Neural crest cell (in vitro differentiated cells): ENCODE measurements around the gene PAX3. TPM values are rescaled to one million over a fixed set of nuclear protein-coding genes. Genes with fewer than 3 reads are reported as not detected.

ENCODE experiments used
- DNase-seq: peaks from one replicate; pipeline ENCODE4 v3.0.0; 2021; ENCODE audit warnings: low read depth, mixed read lengths, low spot score
- H3K27ac Mint-ChIP-seq: one replicate; pipeline ENCODE4 v1.8.0; 2021; ENCODE audit warnings: mild to moderate bottlenecking, mixed read lengths; ENCODE audit not compliant: unreplicated experiment
- H3K27me3 Mint-ChIP-seq: 2 replicates; pipeline ENCODE4 v1.8.0; 2021; ENCODE audit warnings: low read depth, mild to moderate bottlenecking, mixed read lengths
- H3K36me3 Mint-ChIP-seq: 2 replicates; pipeline ENCODE4 v1.8.0; 2021; ENCODE audit warnings: low read depth, mild to moderate bottlenecking, mixed read lengths
- H3K4me1 Mint-ChIP-seq: 2 replicates; pipeline ENCODE4 v1.8.0; 2021; ENCODE audit warnings: mixed read lengths
- H3K4me3 Mint-ChIP-seq: one replicate; pipeline ENCODE4 v1.8.0; 2021; ENCODE audit warnings: mild to moderate bottlenecking, mixed read lengths
- H3K9me3 Mint-ChIP-seq: 2 replicates; pipeline ENCODE4 v1.8.0; 2021; ENCODE audit warnings: mixed read lengths
- total RNA-seq: library from RNA; stranded (reverse); gene quantifications from 2 replicates; pipeline ENCODE4 v1.2.1, GENCODE V29; 2021
- TF ChIP-seq, protein P1 (sequence below): fragments of 200-600 bp; sonication (generic); conservative IDR thresholded peaks from 2 replicates; pipeline ENCODE4 v1.5.0; 2021; ENCODE audit warnings: antibody characterized with exemption, mild to moderate bottlenecking

The PAX3 gene
- total RNA-seq, 1 donor from 2014 or later = 52.2 TPM

DNA sequence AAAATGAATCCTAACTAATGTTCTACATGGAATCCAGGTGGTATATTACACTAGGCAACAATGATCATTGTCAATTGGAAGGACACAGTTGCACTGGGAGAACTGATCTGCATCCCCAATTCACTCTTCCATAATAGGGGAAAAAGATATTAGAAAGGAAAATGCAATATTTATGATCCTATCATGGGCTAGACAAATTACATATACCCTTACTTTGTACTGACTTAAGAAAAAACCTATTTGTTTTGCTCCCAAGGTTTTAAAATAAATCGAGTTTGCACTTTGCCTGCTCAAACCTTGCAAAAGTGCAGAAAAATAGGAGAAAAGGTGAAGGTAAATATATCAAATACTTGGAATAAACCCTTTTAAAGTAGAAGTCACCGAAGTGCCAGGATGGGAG is 11.0 kb upstream of the PAX3 start:
- TF ChIP-seq, protein P1, sequence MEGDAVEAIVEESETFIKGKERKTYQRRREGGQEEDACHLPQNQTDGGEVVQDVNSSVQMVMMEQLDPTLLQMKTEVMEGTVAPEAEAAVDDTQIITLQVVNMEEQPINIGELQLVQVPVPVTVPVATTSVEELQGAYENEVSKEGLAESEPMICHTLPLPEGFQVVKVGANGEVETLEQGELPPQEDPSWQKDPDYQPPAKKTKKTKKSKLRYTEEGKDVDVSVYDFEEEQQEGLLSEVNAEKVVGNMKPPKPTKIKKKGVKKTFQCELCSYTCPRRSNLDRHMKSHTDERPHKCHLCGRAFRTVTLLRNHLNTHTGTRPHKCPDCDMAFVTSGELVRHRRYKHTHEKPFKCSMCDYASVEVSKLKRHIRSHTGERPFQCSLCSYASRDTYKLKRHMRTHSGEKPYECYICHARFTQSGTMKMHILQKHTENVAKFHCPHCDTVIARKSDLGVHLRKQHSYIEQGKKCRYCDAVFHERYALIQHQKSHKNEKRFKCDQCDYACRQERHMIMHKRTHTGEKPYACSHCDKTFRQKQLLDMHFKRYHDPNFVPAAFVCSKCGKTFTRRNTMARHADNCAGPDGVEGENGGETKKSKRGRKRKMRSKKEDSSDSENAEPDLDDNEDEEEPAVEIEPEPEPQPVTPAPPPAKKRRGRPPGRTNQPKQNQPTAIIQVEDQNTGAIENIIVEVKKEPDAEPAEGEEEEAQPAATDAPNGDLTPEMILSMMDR = no peak
- no peak for DNase-seq
- peaks cover 30% of the 10 kb centered on the region for H3K4me1 Mint-ChIP-seq
- H3K9me3 Mint-ChIP-seq = no peaks in the 10 kb centered on the region
- no peak overlapping the region for H3K27ac Mint-ChIP-seq
- H3K36me3 Mint-ChIP-seq = peaks cover 6% of the 10 kb centered on the region
- peaks cover 100% of the 10 kb centered on the region for H3K27me3 Mint-ChIP-seq
- H3K4me3 Mint-ChIP-seq = no peak overlapping the region

DNA sequence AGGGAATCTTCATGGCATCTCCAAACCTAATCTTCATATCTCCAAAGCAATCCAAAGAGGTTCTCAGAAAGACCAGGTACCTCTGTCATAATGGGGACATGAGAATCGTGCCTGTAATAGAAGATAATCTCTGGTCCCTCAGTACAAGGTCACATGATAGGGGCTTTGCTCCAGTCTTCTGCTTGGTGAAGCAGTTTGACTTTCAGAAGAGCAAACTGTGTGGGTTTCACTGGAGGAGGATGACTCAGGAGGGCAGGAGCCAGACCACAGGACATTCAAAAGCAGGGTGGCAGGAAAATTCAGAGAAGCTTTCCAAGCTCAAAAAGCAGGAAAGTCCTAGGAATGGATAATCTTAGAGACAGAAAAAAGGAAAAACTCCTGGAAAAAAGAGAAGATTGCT is 10.6 kb upstream of the PAX3 start:
- H3K27me3 Mint-ChIP-seq = peaks cover 100% of the 10 kb centered on the region
- H3K4me3 Mint-ChIP-seq = no peak overlapping the region
- TF ChIP-seq, protein P1 = no peak
- no peak for DNase-seq
- H3K27ac Mint-ChIP-seq = no peak overlapping the region
- H3K4me1 Mint-ChIP-seq = peaks cover 32% of the 10 kb centered on the region
- H3K9me3 Mint-ChIP-seq = no peaks in the 10 kb centered on the region
- H3K36me3 Mint-ChIP-seq = peaks cover 6% of the 10 kb centered on the region

DNA sequence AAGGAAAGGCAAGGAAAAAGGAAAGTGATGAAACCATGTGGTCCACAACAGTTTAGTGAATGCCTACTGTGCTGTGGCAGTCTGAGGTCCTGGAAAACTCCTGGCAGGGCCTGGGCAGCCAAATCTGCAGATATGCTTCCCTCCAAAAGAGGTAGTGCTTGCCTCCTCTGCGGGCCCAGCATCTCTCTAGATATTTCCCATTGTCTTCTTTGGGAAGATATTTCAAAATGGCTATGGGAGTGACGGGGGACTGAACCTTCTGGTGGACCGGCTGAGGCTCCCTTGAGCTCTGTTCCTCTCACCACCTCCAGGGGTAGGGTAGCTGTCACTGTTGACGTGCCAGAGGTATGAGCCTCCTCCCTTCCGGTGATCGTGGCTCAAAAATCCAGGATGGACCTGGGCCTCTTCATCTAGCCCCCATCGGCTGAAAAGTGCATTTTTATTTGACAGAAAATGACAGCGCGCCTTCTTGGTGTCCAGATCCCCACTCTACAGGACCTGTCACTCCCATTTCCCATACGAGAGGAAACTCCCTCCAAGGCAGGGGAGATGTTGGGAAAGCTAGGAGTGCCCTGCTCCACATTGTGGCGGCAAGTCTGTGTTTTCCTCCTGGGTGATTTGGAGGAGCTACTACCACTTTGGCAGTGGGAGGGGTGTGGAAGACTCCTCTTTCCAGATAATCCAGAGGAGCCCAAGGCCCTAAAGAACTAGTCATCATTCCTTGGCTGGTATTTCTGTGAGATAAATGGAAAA is 9.4 kb upstream of the PAX3 start:
- no peak for DNase-seq
- Mint-ChIP-seq H3K4me1 (peaks cover 42% of the 10 kb centered on the region), H3K4me3 (peak overlapping the region; percentile 12), H3K27me3 (peaks cover 100% of the 10 kb centered on the region), H3K36me3 (peaks cover 6% of the 10 kb centered on the region), H3K27ac (no peak overlapping the region), H3K9me3 (no peaks in the 10 kb centered on the region)
- TF ChIP-seq, protein P1 = no peak

DNA sequence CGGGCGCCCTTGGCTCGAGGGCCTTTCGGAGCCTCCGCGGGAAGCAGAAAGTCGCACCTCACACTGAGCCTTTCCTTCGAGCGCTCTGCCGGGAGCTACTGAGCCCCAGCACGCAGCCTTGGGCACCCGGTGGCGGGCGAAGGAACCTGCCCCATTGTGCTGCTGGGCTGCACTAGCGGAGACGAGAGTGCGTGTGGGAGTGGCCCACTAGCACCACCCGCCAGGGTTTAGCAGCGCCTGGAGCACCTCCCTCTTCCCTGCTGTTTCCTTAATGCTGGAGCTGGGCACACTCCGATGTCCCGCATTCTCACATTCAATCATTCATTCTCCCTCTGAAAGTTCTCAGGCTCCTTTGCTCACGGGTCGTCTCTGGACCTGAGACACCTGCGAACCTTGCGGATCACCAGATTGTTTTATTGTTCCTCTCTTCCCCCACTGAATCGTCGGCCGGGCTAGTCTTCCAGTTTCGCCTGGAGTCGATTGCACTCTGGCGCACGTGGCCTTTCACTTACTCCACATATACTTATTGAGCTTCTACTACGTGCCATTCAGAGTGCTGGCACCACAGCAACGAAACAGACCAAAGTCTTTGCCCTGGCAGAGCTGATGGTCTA is 8.5 kb upstream of the PAX3 start:
- DNase-seq = peak; percentile 15
- TF ChIP-seq, protein P1 = no peak
- Mint-ChIP-seq H3K4me1 (peaks cover 44% of the 10 kb centered on the region), H3K27ac (no peak overlapping the region), H3K9me3 (no peaks in the 10 kb centered on the region), H3K4me3 (peak overlapping the region; percentile 66), H3K36me3 (peaks cover 3% of the 10 kb centered on the region), H3K27me3 (peaks cover 100% of the 10 kb centered on the region)

DNA sequence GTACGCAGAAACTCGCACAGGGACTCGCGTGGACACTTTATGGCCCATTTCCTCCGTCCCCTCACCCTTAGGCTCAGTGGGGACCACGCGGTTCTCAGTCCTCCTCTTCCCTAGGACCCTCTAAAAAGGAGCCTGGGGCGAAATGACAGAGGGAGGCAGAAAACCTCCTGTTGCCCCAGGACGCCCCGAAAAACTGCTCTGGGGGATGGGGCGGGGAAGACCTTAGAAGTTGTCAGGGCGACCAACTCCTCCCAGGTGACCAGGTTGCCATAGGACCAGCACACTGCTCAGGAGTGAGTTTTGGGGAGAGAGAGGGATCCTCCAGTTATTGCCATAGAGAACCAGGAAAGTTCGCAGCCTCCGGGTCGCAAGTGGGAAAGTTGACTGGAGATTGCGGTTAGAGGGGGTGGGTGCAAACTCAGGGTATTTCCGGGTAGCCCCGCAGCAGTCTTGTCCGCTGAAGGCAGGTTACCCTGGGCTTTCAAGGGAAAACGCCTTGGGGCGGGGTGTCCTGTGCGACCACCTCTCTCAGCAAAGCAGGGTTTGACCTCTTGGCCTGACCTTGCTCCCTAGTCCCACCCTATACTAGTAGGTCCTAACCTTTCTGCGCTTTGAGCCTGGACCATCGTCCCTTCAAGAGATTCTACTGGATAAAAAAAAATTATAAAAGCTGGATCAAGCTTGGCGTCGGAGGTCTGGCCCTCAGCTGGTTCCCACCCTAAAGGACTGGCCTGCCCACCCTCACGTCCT is 7.8 kb upstream of the PAX3 start:
- TF ChIP-seq, protein P1 = no peak
- H3K9me3 Mint-ChIP-seq = no peaks in the 10 kb centered on the region
- peak overlapping the region; percentile 66 for H3K4me3 Mint-ChIP-seq
- no peak overlapping the region for H3K27ac Mint-ChIP-seq
- DNase-seq = no peak
- H3K36me3 Mint-ChIP-seq = peaks cover 3% of the 10 kb centered on the region
- peaks cover 100% of the 10 kb centered on the region for H3K27me3 Mint-ChIP-seq
- peaks cover 51% of the 10 kb centered on the region for H3K4me1 Mint-ChIP-seq
